RCC 7860 (cell line): ENCODE measurements around the gene TPRA1.

Experiments used
- DNase-seq: peaks from one replicate; pipeline ENCODE4 v3.0.0-alpha.2; 2015; ENCODE audit warnings: low spot score
- FAIRE-seq: peaks from 2 replicates; lab custom pipeline; 2012; peaks lifted over from hg19 to GRCh38; lab: Jason Lieb, UNC

Gene TPRA1

DNA sequence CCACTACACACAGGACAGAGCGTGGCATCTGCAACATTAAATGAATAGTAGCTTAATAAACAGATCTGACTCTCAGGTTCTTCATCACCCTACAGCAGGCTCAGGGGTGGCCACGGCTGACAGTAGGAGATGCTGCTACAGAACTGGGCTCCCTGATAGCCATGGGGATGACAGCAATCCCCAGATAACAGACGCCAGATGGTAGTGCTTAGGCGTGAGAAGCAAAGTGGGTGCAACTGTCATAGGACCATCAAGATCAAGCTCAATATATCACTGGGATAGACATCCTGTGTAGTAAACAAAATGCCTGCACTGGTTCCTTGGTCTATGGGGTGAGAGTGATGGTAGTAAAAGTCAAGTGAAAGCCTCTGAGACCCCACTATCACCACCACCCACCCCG, 2.6 kb upstream of the TPRA1 start:
- no peak for DNase-seq
- no peak for FAIRE-seq

DNA sequence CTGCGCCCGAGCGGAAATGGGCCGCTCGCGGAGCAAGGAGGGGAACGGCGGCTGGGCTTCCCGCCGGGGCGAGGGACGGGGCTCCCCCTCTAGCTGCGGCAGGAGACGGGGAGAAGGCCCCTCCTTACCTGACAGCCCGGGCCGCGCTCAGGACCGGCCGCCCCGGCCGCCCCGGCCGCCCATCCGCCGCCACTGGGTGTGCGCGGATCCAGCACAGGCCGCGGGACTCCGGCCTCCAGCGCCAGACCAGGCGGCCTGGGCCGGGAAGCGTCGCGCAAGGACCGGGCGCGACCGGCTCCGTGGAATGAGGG, 296 bp downstream of the TPRA1 start:
- DNase-seq (no peak), FAIRE-seq (no peak)

DNA sequence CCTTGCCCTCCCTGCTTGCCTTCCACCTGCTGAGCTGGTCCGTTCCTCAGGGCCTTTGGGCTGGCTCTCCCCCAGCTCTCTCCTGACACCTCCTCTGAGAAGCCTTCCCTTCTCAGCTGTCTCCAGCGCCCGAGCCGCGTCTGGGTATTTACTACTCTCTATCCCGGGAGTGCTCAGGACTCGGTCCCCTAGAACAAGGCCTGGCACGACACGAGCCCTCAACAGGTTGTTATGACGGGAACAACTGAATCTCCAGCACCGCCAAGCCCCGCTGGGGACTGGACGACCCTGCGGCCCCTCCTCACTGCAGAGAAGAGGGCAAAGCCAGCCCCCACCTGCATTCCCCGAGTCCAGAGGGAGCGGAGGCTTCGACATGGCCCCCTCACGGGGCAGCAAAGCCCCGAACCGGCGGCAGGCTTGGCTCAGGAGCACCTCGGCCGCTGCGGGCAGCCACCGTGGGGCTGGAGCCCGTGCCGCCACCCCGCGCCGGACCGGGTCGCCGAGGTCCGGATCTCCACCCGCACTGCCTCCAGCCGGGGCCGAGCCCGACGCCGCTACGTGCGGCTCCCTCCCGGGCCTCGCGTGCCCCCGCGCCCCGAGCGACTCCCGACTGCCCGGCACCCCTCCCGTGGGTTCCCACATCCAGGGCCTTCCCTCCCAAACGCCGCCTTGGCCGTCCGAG, 792 bp downstream of the TPRA1 start:
- DNase-seq (no peak), FAIRE-seq (no peak)

DNA sequence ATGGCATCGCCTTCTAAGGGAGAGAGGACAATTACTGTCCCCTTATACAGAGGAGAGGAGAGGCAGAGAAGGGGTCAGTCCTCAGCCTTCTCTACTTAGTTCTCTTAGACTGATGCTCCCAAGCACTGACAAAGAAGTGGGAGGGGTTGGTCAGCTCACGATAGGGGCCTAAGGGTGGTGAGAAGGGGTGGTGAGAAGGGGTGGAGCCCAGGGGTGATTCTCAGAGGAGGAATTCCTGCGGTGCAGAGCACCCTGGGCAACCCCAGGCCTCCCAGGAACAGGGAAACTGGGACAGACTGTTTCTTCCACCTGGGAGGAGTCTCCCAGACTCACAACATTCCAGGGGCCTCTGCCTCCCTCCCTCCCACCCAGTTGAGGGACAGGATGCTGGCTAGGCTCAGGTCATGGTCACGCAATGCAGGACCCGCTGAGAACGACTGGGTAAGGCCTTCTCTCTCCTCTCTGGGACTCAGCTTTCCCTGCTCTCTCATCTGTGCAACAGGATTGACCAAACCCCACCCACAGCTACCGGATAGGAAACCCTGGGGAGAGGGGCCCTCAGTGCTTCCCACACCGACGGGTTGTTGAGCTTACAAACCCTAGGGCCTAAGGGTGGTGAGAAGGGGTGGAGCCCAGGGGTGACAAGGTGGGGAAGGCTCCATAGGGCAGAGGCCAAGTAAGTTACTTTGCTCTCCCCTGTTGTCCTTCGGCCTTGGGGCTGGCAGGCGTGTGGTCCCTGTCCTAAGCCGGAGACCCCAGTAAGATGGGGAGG, 1.5 kb downstream of the TPRA1 start:
- peak; percentile 80 for DNase-seq
- FAIRE-seq = peak; percentile 23

DNA sequence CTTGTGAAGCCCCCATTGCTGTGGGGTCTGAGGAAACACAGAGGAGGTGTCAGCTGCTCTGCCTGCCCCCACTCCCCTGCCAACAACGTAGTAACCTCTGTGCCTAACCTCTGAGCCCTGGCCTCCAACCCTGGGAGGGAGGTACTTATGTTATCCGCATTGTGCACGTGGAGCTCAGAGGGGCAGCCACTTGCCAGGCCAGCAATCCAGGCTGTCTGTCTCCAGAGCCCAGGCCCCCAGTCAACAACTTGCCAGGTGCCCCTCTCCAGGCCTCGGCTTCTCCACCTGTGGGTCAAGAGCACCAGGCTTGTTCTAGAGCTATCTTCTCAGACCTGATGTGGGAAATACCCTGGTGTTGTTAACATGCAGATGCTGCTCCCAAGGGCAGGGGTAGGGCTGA, 2.7 kb downstream of the TPRA1 start:
- FAIRE-seq (no peak), DNase-seq (no peak)

DNA sequence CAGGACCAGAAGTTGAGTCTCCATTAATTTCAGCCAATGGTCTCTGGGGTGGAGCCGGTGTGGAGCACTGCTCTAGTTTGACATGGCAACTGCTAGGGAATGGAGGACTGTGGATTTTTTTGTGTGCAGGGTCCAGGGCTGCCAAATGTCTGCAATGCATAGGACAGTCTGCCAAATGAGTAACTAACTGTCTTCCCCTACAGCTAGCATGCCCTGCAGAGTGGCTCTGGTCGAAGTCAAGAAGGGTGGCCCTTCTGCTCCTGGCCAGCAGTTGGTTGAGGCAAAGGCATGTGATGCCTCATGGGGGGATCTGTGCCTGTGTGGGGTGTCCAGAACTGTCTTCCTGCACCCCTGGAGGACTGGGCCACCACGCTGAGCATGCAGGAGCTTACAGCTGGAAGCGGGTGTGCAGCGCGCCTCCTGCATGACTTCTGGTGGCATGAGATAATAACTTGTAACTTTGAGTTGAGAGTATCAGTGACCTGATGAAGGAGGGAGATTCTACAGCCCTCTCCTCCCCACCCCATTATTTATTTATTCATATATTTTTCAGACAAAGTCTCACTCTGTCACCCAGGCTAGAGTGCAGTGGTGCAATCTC, 4.6 kb downstream of the TPRA1 start:
- no peak for DNase-seq
- FAIRE-seq = no peak

DNA sequence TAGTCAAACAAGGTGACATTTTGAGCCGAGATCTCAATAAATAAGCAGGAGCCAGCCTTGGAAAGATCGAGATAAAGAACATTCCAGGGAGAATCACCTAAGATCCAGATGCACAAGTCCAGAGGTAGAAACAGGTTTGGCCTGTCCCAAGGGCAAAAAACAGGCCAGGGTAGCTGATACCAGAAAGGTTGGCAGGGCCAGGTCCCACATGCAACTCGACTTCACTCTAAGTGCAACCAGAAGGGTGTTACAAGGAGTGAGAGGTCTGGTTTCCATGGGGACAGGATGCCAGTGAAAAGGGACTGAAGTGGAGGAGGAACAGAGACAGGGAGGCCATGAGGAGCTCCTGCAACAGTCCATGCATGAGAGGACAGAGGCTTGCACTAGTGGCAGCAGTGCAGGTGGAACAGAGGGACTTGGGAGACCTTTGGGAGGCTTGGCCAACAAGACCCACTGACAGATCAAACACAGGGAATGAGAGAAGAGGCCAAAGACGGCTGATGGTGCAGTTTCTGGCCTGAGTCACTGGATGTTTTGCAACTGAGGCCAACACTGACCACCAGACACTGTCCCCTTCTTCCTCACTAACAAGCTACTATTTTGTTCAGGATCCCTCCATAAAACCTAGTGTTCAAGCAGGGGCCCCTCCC, 5.2 kb downstream of the TPRA1 start:
- DNase-seq = no peak

DNA sequence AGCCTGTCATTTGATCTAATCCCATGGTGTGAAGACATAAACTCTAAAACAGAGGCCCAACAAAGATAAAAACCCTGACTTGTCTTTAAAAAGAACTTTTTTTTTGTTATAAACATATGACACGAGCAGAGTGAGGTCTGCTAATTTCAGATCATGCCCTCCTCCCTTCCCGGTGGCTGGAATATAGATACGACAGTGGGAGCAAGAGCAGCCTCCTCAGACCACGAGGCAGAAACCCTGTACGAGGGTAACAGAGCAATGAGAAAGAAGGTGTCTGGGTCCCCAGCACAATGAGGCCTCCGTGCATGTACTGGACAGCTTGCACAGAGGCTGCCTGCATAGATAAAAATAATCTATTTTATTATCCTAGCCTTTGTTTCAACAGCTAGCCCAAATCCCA, 5.8 kb downstream of the TPRA1 start:
- no peak for FAIRE-seq
- no peak for DNase-seq

More for the DNA sequence above, 5.2 kb downstream of the TPRA1 start:
- no peak for FAIRE-seq

DNA sequence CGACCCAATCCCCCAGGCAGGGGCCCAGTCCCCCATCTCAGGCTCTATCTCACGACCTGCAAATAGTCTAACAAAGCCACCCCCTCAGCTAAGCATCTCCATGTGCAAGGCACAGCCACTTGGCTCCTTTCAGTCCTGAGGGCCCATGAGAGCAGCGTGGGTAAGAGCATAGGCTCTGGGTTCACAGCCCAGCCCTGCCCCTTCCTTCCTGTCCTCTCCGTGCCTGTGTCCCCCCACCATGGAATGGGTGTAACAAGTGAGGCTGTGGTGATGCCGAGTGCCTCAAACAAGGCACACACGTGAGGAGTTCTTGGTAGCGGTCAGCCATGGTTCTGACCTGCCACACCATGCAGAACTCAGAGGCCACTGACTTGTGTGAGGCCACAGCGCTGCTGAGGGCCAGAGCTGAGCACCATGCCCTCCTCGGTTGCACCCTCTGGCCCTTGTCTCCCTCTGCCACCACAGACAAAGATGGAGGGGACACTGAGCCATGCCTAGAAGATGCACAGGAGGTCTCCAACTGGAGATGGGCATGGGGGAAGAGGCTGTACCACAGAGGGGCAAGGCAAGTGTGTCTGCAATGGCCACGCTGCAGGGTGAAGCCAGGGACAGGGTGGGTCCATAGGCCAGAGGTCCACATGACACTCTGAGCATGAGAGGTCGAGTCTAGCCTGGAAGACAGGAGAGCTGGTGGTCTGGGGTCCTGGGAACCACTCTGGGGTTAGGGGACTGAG, 10.0 kb downstream of the TPRA1 start:
- FAIRE-seq = no peak
- DNase-seq = no peak

DNA sequence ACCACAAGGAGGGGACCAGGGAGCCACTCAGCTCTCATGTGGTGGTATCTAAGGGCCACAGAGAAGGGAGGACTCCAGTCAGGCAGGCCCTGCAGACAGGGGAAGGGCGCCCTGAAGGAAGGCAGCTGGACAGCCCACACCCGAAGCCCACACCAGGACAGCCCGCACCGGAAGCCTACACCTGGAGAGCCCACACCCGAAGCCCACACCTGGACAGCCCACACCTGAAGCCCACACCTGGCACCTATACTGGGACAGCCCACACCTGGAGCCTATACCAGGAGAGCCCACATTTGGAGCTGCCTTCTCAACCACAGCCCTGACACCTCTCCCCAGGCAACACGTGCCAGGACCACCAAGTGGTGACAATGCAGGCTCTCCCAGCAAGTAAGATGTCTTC, 11.7 kb downstream of the TPRA1 start:
- DNase-seq = no peak
- no peak for FAIRE-seq

DNA sequence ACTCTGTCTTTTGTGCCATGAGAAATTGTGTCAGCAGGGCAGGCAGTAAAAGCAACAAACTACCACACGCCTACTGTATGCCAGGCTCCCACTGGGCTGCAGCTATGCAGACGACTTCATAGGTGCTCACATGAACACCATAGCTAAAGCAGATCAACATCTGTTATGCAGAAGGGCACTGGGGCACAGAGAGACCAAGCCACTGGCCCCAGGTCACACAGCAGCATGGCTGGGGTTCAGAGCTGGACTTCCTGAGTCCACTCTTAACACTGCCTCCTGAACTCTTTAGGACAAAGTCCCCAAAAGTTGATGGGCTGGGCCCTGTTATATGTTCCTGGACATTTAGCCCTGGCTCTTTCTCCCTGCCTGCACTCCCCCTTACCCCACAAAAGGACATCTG, 12.4 kb downstream of the TPRA1 start:
- FAIRE-seq (no peak), DNase-seq (no peak)

DNA sequence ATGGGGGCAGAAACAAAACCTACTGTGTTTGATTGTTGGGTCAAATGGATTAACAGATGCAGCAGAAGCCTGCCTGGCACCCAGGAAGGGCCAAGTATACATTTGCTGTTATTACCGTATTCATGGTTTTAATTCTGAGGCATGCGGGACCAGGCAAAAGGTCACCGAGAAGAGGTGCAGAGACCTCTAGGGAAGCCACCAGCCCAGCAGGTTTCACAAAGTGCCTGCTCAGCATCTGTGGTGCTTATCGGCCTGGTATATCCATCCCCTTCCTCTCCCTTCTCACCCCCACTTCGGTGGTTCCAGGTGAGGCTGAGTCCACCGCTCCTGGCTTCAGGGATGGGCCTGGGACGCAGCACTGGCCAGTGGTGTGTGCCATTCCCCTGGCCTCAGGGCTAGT, 13.1 kb downstream of the TPRA1 start:
- FAIRE-seq = no peak

DNA sequence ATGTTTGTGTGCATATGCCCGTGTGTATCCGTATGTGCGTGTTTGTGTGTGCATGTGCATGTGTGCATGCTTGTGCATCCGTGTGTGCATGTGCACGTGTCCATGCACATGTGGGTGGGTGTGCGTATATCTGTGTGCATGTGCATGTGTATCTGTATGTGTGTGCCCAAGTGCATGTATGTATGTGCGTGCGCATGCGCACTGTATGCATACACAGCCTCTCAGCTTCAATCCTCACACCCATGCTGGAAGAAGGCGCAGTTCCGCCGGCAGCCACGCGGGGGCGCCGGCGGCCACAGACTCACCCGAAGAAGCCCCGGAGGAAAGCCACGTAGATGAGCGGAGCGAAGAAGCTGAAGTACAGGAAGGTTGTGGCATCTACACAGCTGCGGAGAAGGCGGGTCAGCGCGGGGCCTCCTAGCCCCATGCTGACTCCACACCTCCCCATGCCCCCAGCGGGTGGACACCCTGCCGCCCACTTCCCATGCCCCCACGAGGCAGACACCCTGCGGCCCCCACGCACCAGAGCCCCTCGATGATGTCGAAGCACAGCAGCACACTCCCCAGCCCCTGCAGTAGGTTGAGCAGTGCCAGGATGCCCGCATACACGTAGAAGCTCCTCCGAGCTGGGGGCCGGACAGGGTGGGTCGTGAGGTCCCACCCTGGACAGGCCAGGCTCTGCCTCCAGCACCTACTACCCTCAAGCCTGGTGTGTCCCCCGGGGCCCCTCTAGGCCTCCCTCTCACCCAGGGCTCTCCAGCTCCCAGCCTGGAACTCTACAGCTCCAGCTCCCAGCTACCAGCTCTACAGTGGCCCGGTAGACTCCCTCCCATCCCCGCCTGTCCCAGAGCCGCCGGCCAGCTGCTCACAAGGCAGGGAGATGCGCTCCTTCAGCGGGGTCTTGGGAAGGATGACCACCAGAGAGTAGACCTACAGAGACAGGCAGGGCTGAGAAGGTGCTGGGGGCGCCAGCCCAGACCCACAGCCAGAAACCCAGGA, 15.4 kb downstream of the TPRA1 start:
- DNase-seq (peak; percentile 82), FAIRE-seq (peak; percentile 51)

More for the DNA sequence above, 13.1 kb downstream of the TPRA1 start:
- no peak for DNase-seq

DNA sequence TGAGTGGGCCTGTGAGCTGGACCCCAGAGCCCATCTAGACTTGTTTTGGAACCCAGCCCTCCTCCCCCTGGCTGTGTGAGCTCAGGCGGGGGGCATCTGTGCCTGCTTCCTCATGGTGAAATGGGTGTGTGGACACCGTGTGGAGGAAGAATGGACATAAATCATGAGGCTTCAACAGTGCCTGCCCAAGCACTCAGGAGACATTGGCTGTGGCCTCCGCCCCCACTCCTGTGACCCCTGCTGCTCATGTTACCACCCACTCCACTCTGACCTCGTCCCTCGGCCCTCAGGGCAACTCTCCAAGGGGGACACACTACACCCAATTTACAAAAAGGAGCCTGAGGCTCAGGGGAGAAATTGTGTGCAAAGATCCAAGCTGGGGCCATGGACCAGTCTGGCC, 16.6 kb downstream of the TPRA1 start:
- no peak for DNase-seq

DNA sequence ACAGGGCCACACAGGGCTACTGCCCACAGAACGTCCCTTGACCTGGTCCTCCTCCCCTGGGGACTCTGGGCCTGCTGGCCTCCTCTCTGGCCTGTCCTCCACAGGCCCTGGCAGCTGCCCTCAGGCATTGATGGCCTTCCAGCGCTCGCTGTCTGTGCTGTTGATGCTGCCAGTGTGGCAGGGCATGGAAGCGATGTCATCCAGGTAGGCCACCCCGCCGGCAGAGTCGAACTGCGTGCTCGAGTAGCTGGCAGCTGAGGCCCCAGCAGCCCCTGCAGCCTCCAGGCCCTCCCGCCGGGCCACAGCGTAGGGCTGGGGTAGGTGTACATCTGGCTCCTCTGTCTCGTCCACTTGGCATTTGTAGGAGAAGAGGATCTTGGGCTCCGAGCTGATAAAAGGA, 17.1 kb downstream of the TPRA1 start:
- FAIRE-seq (no peak), DNase-seq (no peak)

More for the DNA sequence above, 16.6 kb downstream of the TPRA1 start:
- no peak for FAIRE-seq

DNA sequence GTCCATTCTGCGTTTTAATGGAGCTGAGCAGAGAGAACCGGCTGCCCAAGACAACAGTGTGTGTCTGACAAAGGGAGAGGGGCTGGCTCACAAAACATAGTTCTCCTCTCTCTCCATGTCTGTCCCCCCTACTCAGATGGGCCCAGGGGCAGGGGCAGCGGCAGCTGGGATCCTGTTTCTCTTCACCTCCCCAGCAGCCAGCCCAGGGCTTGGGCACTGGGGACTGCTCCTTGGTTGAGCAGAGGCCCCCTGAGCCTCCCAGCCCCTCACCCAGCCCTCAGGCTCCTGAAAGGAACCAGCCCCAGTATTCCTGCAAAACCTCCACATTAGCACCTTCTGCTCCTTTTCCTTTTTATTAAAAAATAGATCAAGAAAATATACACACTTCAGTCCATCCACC, 17.8 kb downstream of the TPRA1 start:
- FAIRE-seq (no peak), DNase-seq (no peak)

DNA sequence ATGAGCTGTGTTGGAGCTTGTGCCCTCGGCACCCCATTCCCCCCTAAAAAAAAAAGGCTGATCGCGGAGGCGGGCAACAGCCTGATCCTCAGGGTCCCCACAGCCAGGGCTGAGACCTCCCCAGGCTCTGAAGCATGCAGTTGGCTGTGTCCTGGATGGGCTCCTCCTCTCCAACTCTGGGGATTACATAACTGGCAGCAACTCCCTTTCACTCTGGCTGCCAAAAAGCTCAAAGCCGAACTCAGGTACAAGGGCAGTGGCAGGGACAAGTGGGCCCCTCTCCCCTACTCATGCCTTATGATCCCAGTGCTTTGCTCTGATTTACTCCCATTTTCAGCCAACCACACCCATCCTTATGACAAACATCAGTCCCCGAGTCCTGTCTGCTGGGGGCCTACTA, 18.3 kb downstream of the TPRA1 start:
- no peak for FAIRE-seq
- DNase-seq = no peak

DNA sequence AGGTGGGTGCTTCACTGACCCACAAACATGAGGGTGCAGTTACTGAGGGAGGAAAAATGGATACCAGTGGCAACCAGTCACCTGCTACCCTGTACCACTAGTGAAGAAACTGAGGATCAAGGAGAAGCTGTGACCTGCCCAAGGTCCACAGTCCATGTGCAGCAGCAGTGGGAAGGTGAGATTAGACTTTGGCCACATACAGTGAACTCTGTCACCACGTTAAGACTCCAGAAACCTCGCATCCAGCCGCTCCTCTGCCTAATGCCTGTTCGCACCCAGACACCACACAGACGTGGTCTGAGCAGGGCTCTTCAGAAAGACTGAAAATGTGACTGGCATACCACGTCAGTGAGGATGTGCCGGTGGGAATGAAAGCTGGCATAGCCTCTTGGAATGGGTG, 20.0 kb downstream of the TPRA1 start:
- FAIRE-seq (no peak), DNase-seq (no peak)

DNA sequence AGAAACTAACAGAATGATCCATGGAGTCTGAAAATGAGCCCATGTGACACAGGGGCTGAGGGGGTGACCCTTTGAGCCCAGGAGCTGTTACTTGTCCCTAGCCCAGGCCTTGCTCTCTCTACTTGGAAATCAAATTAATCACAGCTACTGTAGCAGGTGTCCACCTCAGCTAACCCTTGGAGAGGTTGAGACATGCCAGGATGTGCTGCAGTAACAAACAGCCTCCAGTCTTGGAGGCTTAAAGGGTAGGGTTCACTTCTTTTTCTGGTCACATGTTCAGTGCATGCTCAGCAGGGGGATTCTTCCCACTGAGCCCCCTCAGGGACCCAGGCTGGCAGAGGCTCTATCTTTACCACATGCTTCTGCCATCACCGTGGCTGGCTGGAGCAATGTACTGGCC, 21.4 kb downstream of the TPRA1 start:
- FAIRE-seq (no peak), DNase-seq (no peak)

DNA sequence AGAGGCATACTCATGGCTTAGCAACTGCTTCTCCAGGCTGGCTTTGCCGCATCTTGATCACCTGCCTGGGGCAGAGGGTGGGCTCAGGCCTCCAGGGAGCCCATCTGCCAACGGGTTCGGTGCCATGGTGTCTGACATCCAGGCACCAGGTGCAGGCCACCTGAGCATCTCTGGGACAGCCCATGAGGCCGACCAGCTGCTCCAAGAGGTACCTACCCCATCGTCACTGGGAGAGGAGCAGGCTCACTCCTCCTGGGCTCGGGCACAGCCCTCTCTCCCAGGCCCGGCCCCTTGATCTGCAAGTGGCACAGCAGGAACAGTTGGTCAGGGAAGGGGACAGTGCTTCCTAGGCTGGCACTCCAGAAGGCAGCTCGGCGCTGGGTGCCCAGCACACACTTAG, 21.9 kb downstream of the TPRA1 start:
- DNase-seq = no peak
- FAIRE-seq = no peak
